Subcutaneous adipose tissue (tissue), 4 donors: ENCODE results near the gene NARS2. TPM values are rescaled to one million over a fixed set of nuclear protein-coding genes. Genes with fewer than 3 reads are reported as not detected.

Experiments
- total RNA-seq, 4 donors: library from RNA; depleted of rRNA; stranded (reverse); fragments of >200 nt; gene quantifications; one replicate each; pipeline ENCODE4 v1.1.0, GENCODE V29; 2016
- TF ChIP-seq, protein P1 (sequence below): fragments of 450-650 bp; IDR thresholded peaks from one replicate; pipeline ENCODE4 v1.5.1; 2016; ENCODE audit warnings: low read depth, mild to moderate bottlenecking, control low read depth, antibody characterized with exemption, moderate library complexity

NARS2 gene
- total RNA-seq, 4 donors from 2014 or later = 11.4 to 17.3 (median 15.2) TPM

DNA sequence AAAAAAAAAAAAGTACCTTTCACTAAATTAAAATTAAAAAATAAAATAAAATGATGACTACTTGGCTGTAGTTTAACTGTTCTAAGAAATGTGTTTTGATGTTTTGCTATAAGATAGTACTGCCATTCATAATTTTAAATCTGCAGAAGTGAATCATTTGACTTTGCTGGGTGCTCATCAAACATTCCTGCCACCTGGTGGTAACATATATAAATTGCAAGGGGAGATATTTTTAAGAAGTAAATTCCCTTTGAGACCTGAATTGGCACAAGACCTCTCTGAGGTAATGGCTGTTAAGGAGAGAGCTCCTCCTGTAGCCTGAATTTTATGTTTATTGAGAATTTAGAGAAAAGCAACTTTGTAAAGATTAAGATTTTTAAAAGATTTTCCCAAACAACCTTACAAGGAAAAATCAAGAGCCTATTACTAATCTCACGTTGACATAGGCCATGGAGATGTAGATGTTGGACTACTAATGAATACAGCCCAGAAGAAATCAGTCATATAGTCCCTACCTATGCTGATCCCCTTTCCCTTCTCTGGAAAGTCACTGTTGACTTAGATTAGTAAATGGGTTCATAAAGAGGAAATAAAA is 11.9 kb upstream of the NARS2 start:
- TF ChIP-seq, protein P1, sequence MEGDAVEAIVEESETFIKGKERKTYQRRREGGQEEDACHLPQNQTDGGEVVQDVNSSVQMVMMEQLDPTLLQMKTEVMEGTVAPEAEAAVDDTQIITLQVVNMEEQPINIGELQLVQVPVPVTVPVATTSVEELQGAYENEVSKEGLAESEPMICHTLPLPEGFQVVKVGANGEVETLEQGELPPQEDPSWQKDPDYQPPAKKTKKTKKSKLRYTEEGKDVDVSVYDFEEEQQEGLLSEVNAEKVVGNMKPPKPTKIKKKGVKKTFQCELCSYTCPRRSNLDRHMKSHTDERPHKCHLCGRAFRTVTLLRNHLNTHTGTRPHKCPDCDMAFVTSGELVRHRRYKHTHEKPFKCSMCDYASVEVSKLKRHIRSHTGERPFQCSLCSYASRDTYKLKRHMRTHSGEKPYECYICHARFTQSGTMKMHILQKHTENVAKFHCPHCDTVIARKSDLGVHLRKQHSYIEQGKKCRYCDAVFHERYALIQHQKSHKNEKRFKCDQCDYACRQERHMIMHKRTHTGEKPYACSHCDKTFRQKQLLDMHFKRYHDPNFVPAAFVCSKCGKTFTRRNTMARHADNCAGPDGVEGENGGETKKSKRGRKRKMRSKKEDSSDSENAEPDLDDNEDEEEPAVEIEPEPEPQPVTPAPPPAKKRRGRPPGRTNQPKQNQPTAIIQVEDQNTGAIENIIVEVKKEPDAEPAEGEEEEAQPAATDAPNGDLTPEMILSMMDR = no peak

DNA sequence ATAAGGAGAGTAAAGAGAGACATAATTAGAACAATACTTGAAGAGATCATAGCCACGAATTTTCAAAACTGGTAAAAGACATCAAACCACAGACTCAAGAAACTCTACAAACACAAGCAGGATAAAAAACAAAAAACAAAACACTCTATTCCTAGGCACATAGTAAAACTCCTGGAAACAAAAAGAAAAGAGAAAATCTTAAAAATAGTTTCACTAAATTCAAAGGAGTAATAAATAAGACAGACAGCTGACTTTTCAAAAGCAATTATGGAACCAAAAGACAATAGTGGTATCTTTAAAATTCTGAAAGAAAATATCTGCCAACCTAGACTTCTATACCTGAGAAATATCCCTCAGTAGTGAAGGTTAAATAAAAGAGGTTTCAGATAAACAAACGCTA is 9.2 kb upstream of the NARS2 start:
- TF ChIP-seq, protein P1 = no peak

GRCh38 chr11:78577495-78577894 is 2.8 kb upstream of the NARS2 start:
- TF ChIP-seq, protein P1 = no peak

GRCh38 chr11:78576549-78577097 is 2.0 kb upstream of the NARS2 start:
- TF ChIP-seq, protein P1 = no peak

GRCh38 chr11:78575478-78575877 is 814 bp upstream of the NARS2 start:
- TF ChIP-seq, protein P1 = no peak

GRCh38 chr11:78573681-78574080 is 983 bp downstream of the NARS2 start:
- TF ChIP-seq, protein P1 = no peak

DNA sequence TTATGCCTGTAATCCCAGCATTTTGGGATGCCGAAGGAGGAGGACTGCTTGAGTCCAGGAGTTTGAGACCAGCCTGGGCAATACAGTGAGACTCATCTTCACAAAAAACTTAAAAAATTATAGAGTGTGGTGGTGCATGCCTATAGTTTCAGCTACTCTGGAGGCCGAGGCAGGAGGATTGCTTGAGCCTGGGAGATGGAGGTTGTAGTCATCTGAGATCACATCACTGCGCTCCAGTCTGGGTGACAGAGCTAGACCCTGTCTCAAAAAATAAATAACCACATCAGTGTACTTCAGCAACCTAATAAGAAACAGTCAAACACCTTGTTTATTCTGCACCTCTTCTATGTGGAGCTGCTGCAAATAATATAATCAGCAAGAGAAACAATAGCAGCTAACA is 1.4 kb downstream of the NARS2 start:
- TF ChIP-seq, protein P1 = no peak
